ENCODE data around the gene MYL12A. TPM values are rescaled to one million over a fixed set of nuclear protein-coding genes. Genes with fewer than 3 reads are reported as not detected.

The MYL12A gene
- total RNA-seq, 2 experiments from 2014 or later: 351 to 355 TPM

GRCh38 chr18:3250237-3251107 is 2.9 kb downstream of the MYL12A start:
- ChIA-PET CTCF (interaction anchor here (0.6 to 1.2 kb wide), 5 partner anchors 10 to 266 kb away, joined by 3 to 5 read pairs (median 3); no protein-coding TSS in a partner anchor), POLR2A (interaction anchor here (0.8 to 2.4 kb wide), 2 partner anchors 10 to 345 kb away, joined by 6 to 14 read pairs; partner anchors contain the start of gene MYL12B)

GRCh38 chr18:3251249-3251962 is 3.8 kb downstream of the MYL12A start:
- ChIA-PET POLR2A (interaction anchor here (0.5 to 2.4 kb wide), 5 partner anchors 10 to 457 kb away, joined by 3 to 14 read pairs (median 6); partner anchors contain the start of gene MYL12B), CTCF (interaction anchor here (0.6 to 1.0 kb wide), 3 partner anchors 10 to 267 kb away, joined by 3 to 5 read pairs (median 3); no protein-coding TSS in a partner anchor)

- POLR2A ChIA-PET: interaction anchor here (1.6 kb wide), 1 partner anchor 10 kb away, joined by 5 read pairs; the partner anchor contains the start of gene MYL12B
- CTCF ChIA-PET: no interaction called here
Measured at GRCh38 chr18:3251963-3252277, 4.3 kb downstream of the MYL12A start.

- POLR2A ChIA-PET: interaction anchor here (1.6 kb wide), 1 partner anchor 9 kb away, joined by 5 read pairs; the partner anchor contains the start of gene MYL12B
- CTCF ChIA-PET: no interaction called here
Measured at GRCh38 chr18:3252843-3253242, 5.2 kb downstream of the MYL12A start.

- CTCF ChIA-PET: interaction anchor here (0.8 kb wide), 1 partner anchor 25 kb away, joined by 3 read pairs; no protein-coding TSS in a partner anchor
- POLR2A ChIA-PET: no interaction called here
Measured at GRCh38 chr18:3254725-3255124, 7.1 kb downstream of the MYL12A start.

- ChIA-PET POLR2A (no interaction called here), CTCF (no interaction called here)
Measured at GRCh38 chr18:3255611-3256165, 8.1 kb downstream of the MYL12A start.

GRCh38 chr18:3256693-3257626 is 9.4 kb downstream of the MYL12A start:
- POLR2A ChIA-PET: no interaction called here
- CTCF ChIA-PET: no interaction called here

GRCh38 chr18:3257627-3258120 is 10.1 kb downstream of the MYL12A start:
- CTCF ChIA-PET: no interaction called here
- POLR2A ChIA-PET: no interaction called here

GRCh38 chr18:3260995-3261372 is 13.4 kb downstream of the MYL12A start:
- ChIA-PET POLR2A (interaction anchor here (0.6 to 2.4 kb wide), 4 partner anchors 9 to 624 kb away, joined by 4 to 14 read pairs (median 7); no protein-coding TSS in a partner anchor), CTCF (interaction anchor here (1.4 to 2.2 kb wide), 3 partner anchors 10 to 14 kb away, joined by 3 to 6 read pairs (median 5); no protein-coding TSS in a partner anchor)

GRCh38 chr18:3261373-3262233 is 14.0 kb downstream of the MYL12A start, which contains the start of gene MYL12B:
Gene MYL12B, plus strand, starts transcription at chr18:3262133. Its CDS starts 10,766 bp downstream, at chr18:3272899.
- CTCF ChIA-PET: interaction anchor here (0.9 to 2.2 kb wide), 4 partner anchors 11 to 36 kb away, joined by 3 to 6 read pairs (median 4); no protein-coding TSS in a partner anchor
- POLR2A ChIA-PET: interaction anchor here (0.6 to 2.4 kb wide), 4 partner anchors 9 to 624 kb away, joined by 4 to 14 read pairs (median 7); no protein-coding TSS in a partner anchor

- ChIA-PET POLR2A (interaction anchor here (0.8 to 2.4 kb wide), 3 partner anchors 10 to 15 kb away, joined by 5 to 14 read pairs (median 5); partner anchors contain the start of gene MYL12A), CTCF (interaction anchor here (0.9 to 2.2 kb wide), 3 partner anchors 16 to 35 kb away, joined by 3 to 6 read pairs (median 5); partner anchors contain the start of gene MYL12A)
Measured at GRCh38 chr18:3262234-3263131, 14.9 kb downstream of the MYL12A start.

- CTCF ChIA-PET: interaction anchor here (0.6 to 1.7 kb wide), 2 partner anchors 16 to 103 kb away, joined by 4 to 5 read pairs; partner anchors contain the start of gene MYL12A
Measured at GRCh38 chr18:3263132-3263700, 15.6 kb downstream of the MYL12A start.

GRCh38 chr18:3264362-3264761 is 16.8 kb downstream of the MYL12A start:
- ChIA-PET CTCF (interaction anchor here (1.7 kb wide), 1 partner anchor 18 kb away, joined by 5 read pairs; the partner anchor contains the start of gene MYL12A), POLR2A (no interaction called here)

More at GRCh38 chr18:3263132-3263700, 15.6 kb downstream of the MYL12A start:
- POLR2A ChIA-PET: interaction anchor here (0.8 to 0.9 kb wide), 2 partner anchors 15 to 331 kb away, joined by 3 to 5 read pairs; partner anchors contain the start of gene MYL12A

- POLR2A ChIA-PET: no interaction called here
- CTCF ChIA-PET: no interaction called here
Measured at GRCh38 chr18:3265564-3266033, 18.0 kb downstream of the MYL12A start.

- ChIA-PET POLR2A (no interaction called here), CTCF (interaction anchor here (1.1 kb wide), 1 partner anchor 31 kb away, joined by 3 read pairs; no protein-coding TSS in a partner anchor)
Measured at GRCh38 chr18:3266062-3266608, 18.5 kb downstream of the MYL12A start.
